Activated T-cell treated with anti-CD3 and anti-CD28 coated beads for 24 hours (primary cell): ENCODE results near the gene PI4KB.
"Not testable (repeated sequence)": the region's sequence is repeated elsewhere in the genome, so short reads cannot be mapped to it uniquely, and the experiment has no call there.

Experiments
- DNase-seq: peaks from one replicate; pipeline ENCODE4 v3.0.0-alpha.2; 2020; ENCODE audit warnings: low read depth

The PI4KB gene

GRCh38 chr1:151327223-151327902 lies at the start of gene PI4KB:
PI4KB (minus strand) TSS chr1:151327416; CDS start chr1:151316481, 10,935 bp downstream.
- peak; percentile 84 for DNase-seq

GRCh38 chr1:151373196-151373595 lies 46.0 kb upstream of the PI4KB start:
- DNase-seq = no peak

GRCh38 chr1:151372058-151372934 lies 45.1 kb upstream of the PI4KB start, which contains the start of gene SELENBP1:
SELENBP1 (minus strand) TSS chr1:151372705; CDS start chr1:151372641, 64 bp downstream.
- no peak for DNase-seq

DNA sequence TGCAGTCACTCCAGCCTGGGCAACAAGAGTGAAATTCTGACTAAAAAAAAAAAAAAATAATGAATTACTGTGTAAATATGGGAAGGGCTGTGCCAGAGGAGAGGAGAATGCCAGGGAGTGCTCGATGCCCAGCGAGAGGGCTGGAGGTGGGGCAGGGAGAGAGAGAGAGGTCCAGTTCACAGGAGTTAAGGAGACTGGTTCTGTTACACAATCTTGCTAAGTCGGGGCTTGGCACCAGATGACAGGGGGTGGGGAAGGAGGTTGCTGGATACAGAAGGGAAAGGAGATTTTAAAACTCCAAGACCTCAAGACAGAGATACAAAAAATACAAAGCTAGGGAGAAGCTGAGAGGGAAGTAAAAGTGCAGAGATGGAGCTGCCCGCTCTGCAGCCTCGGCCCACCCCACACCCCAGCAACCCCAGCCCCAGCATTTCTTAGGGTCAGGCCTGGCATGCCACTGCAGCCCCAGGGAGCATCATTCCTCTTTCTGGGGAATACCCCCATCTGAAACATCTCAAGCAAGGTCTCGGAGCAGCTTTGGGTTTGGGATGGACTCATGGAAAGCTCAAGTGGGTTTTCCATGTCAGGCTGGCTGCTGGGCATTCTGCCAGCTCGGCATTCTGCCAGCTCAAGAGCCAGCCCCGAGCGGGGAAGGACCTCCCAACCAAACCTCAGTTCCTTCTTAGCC lies 44.3 kb upstream of the PI4KB start:
- no peak for DNase-seq

DNA sequence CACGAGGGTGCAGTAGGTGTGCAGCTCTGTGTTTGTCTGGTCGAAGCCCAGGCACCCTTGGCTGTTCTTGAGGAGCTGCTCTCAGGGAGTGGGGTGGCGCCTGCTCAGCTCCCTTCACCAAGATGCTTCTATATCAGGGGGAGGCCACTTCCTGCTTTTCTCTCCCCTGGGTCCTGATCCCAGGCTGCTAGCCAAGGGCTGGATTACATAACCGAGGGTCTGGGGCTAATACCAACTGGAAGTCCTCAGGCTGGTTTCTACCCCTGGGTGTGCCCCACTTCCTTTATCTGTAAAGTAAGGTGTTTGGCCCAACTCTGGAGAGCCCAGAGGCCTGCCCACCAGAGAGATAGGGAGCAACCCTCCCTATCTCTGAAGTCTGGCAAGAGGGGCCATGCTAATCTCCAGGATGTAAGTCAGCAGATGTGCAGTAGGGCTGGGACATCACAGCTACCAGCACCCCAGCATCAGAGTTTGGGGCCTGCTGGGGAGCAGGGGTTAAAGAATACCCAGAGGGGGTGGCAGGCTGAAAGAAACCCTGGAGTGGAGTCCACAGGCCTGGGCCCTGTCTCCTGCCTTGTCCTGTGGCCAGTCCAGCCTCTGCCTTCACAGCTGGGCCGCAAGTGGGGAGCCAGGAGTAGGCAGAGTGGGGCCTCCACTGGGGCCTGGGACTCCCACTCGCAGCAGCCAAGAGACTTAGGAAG lies 43.1 kb upstream of the PI4KB start:
- no peak for DNase-seq

- no peak for DNase-seq
Observed at GRCh38 chr1:151369621-151370048, 42.4 kb upstream of the PI4KB start.

- no peak for DNase-seq
Observed at GRCh38 chr1:151369302-151369610, 42.0 kb upstream of the PI4KB start.

DNA sequence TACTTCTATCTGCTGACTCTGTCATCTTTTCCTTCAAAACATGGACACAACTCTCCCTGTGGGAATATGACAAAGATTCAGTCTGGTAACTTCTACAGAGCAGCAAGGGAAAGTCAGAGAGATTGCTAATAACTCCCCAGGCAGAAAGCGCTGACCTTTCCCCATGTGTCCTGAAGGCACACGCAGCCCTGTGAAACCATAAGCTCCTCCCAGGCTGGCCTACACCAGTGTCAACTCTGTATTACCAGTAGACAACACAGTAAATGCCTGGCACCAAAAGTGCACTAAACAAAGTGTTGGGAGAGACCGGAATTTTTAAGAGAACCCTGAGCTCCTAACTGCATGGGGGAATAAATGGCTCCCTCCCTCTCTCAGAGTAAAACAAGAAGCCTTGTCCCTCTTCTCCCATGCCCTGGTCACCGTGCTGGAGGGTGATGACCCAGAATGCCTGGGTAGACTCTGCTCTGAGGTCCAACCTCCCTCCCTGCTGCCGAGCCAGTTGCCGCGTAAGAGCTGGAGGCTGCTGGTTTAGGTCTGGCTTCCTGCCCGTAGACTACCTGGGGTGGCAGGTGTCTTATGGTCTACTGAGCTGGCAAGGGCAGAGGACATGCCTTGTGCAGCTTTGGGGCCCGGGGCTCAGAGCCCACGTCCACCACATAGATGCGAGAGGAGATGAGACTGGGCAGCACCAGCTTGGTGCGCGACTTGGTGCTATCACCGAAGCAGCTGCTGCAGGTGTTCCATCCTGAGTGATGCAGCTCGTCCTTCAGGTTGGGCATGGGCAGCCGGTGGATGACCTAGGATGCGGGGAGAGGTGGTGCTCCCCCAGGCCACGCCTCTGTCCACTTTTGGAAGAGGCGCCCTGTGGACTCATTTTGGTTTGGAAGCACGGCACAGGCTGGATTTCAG lies 41.4 kb upstream of the PI4KB start:
- no peak for DNase-seq

GRCh38 chr1:151367658-151368392 lies 40.6 kb upstream of the PI4KB start:
- no peak for DNase-seq

DNA sequence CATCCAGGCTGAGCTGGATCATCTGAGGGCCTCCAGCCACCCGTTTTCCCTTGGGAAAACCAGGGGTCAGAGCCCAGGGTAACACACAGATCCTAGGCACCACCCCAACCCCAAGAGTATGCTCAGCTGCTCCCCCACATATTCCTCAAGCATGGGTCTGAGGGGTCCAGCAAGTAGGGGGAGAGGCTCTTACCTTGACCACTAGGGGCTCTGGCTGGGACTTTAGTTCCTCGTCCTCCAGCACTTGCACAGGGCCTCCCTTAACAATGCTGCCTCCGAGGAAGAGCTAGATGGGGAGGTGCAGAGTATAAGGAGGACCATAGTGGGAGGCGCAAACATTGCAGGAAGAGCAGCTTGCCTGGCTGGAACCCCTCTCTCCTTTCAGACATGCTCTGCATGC lies 37.8 kb upstream of the PI4KB start:
- no peak for DNase-seq

DNA sequence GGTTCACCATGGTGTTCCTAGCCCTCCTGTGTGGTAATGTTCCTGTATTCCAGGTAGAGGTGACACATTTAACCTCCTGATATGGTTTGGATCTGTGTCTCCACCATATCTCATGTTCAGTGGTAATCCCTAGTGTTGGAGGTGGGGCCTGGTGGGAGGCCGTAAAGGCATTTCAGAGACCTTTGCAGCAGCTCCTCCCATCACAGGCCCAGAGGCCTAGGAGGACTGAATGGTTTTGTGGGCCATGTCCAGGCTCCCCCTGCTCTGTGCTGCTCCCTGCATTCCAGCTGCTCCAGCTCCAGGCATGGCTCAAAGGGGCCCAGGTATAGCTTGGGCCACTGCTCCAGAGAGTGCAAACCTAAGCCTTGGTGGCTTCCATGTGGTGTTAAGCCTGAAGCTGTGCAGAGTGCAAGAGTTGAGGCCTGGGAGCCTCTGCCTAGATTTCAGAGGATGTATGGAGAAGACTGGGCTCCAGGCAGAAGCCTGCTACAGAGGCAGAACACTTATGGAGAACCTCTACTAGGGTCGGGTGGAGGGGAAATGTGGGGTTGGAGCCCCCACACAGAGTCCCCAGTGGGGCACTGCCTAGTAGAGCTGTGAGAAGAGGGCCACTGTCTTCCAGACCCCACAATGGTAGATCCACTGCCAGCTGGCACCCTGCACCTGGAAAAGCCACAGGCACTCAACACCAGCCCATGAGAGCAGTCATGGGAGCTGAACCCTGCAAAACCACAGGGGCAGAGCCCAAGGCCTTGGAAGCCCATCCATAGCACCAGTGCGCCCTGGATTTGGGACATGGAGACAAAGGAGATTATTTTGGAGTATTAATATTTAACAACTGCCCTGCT lies 35.3 kb upstream of the PI4KB start:
- DNase-seq = no peak

- no peak for DNase-seq
Observed at GRCh38 chr1:151361883-151362282, 34.7 kb upstream of the PI4KB start.

GRCh38 chr1:151356696-151357095 lies 29.5 kb upstream of the PI4KB start:
- no peak for DNase-seq

- DNase-seq = no peak
Observed at GRCh38 chr1:151352021-151352718, 25.0 kb upstream of the PI4KB start.

- not testable (repeated sequence) for DNase-seq
Observed at GRCh38 chr1:151350323-151350722, 23.1 kb upstream of the PI4KB start.

DNA sequence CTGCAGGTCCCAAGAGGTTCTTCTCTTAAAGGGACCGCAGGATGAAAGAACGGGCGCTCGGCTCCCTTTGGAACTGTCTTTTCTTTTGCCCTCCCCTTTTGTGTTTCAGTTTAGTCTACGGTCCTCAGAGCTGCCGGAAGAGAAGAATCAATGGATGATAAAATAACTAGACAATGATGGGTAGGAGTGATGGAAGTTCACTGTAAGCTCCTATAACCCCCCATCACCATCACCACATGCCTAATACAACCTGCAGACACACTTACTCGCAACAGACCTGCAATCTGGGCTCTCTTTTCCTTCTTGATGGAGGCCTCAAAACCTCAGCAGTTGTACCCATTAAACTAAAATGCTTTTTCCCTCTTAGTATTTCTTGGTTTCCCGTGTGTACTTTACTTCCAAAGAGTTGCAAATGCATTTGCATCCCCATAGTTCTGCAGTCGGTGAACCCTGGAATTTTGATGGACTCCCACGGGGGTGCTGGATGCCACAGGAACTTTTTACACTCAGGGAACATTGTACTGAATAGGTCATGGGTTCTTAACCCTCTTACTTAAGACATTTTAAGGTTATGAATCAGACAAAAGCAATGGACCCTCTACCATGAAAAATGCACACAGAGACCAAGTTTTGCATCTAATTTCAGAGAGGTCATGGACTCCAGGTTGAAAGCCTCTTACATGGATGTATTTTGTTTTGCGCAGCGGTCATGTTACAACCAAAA lies 20.5 kb upstream of the PI4KB start:
- DNase-seq = no peak

DNA sequence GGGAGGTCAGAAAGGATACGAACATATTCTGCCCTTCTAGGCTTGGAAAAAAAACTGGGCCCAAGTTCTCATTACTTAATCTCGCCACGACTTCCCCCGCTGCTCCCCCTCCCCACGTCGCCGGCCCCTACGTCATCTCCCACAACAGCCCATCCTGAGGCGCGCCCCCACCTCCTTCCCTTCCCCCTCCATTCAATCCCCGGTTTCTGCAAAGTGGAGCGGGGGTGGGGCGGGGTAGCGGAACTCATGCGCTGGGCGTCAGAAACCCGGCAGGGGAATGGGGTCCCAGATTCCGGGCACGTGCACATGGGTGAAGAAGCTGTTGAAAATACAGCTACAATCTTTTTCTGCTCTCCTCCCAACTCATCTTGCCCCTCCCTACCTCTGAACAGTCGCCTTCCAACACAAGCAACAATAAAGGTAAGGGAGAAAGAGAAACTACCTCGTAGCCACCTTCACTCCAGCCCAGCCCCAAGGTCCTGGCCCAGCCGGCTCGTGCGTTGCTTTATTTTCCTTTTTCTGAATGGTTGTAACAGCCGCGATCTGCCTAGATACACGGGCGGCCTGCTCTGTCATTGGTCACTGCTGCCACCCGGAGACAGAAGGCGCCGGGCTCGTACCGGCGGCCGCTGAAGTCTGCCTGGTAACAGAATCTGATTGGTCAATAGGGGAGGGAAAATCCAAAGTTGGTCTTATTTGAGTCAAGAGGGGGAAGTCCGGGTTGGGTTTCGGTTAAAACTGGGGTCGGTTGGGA lies 19.7 kb upstream of the PI4KB start, which contains the start of gene RFX5:
RFX5 (minus strand) TSS at position 484 of the 754 bp plus-strand sequence. CDS start 932 bp downstream, outside the sequence.
- DNase-seq = peak; percentile 90
